ENCODE data around the gene CFAP53.

CFAP53 gene

GRCh38 chr18:50280707-50281294, 14.5 kb upstream of the CFAP53 start:
- H3K9ac ChIP-seq (ENCODE audit: low read length) = peak overlapping the region; percentile 81
- H3F3A ChIP-seq (ENCODE audit: insufficient read depth, low read length) = no peaks in the 10 kb centered on the region
- H3K9me2 ChIP-seq (replicated peaks; ENCODE audit: insufficient read depth, low read length) = no peaks in the 10 kb centered on the region
- peak overlapping the region; percentile 97 for H3K4me2 ChIP-seq (ENCODE audit: low read depth, low read length)
- H3K36me3 ChIP-seq (replicated peaks; ENCODE audit: insufficient read depth, low read length) = peaks cover 21% of the 10 kb centered on the region
- no peak for TF ChIP-seq EZH2phosphoT487 (IDR thresholded peaks at IDR 0.05; ENCODE audit: low read length)
- TF ChIP-seq CTCF (IDR thresholded peaks at IDR 0.05; ENCODE audit: low read length) = no peak
- no peak for TF ChIP-seq EZH2 (optimal IDR thresholded peaks at IDR 0.05; ENCODE audit: low read depth, low read length)
- H4K20me1 ChIP-seq (ENCODE audit: insufficient read depth, low read length) = no peaks in the 10 kb centered on the region
- peak overlapping the region; percentile 81 for H3K4me3 ChIP-seq (ENCODE audit: low read length)
- peak overlapping the region; percentile 96; the same call in 1 of the 2 replicates for H3K27ac ChIP-seq (ENCODE audit: low read length)
- no peaks in the 10 kb centered on the region for H3K27me3 ChIP-seq (replicated peaks; ENCODE audit: insufficient read depth, low read length)
- no peaks in the 10 kb centered on the region for H3K9me3 ChIP-seq (replicated peaks; ENCODE audit: insufficient read depth, low read length)
- peaks cover 19% of the 10 kb centered on the region for H3K4me1 ChIP-seq (ENCODE audit: low read length)
- peak overlapping the region; percentile 98 for H2AFZ ChIP-seq (ENCODE audit: low read length)
- no peak for DNase-seq
- H3K79me2 ChIP-seq (ENCODE audit: low read length) = peaks cover 57% of the 10 kb centered on the region

- H3K36me3 ChIP-seq (replicated peaks; ENCODE audit: insufficient read depth, low read length) = peaks cover 21% of the 10 kb centered on the region
- peaks cover 56% of the 10 kb centered on the region for H3K79me2 ChIP-seq (ENCODE audit: low read length)
- no peaks in the 10 kb centered on the region for H4K20me1 ChIP-seq (ENCODE audit: insufficient read depth, low read length)
- H3K9me2 ChIP-seq (replicated peaks; ENCODE audit: insufficient read depth, low read length) = no peaks in the 10 kb centered on the region
- H3K9me3 ChIP-seq (replicated peaks; ENCODE audit: insufficient read depth, low read length) = no peaks in the 10 kb centered on the region
- peak overlapping the region; percentile 81; the same call in 1 of the 2 replicates for H3K9ac ChIP-seq (ENCODE audit: low read length)
- TF ChIP-seq CTCF (IDR thresholded peaks at IDR 0.05; ENCODE audit: low read length) = no peak
- TF ChIP-seq EZH2 (optimal IDR thresholded peaks at IDR 0.05; ENCODE audit: low read depth, low read length) = no peak
- no peak for TF ChIP-seq EZH2phosphoT487 (IDR thresholded peaks at IDR 0.05; ENCODE audit: low read length)
- H2AFZ ChIP-seq (ENCODE audit: low read length) = no peak overlapping the region
- H3K4me2 ChIP-seq (ENCODE audit: low read depth, low read length) = peak overlapping the region; percentile 97
- no peak for DNase-seq
- H3K4me1 ChIP-seq (ENCODE audit: low read length) = peaks cover 19% of the 10 kb centered on the region
- no peaks in the 10 kb centered on the region for H3K27me3 ChIP-seq (replicated peaks; ENCODE audit: insufficient read depth, low read length)
- no peaks in the 10 kb centered on the region for H3F3A ChIP-seq (ENCODE audit: insufficient read depth, low read length)
- H3K4me3 ChIP-seq (ENCODE audit: low read length) = peak overlapping the region; percentile 81; the same call in 1 of the 2 replicates
- H3K27ac ChIP-seq (ENCODE audit: low read length) = no peak overlapping the region
Measured at GRCh38 chr18:50279752-50280151, 13.5 kb upstream of the CFAP53 start.

- Histone ChIP-seq H3K27me3 (replicated peaks; ENCODE audit: insufficient read depth, low read length) (no peaks in the 10 kb centered on the region), H3K27ac (ENCODE audit: low read length) (no peak overlapping the region), H3K9ac (ENCODE audit: low read length) (no peak overlapping the region), H3K4me3 (ENCODE audit: low read length) (no peak overlapping the region), H4K20me1 (ENCODE audit: insufficient read depth, low read length) (no peaks in the 10 kb centered on the region), H3F3A (ENCODE audit: insufficient read depth, low read length) (no peaks in the 10 kb centered on the region), H3K4me2 (ENCODE audit: low read depth, low read length) (no peak overlapping the region), H3K9me2 (replicated peaks; ENCODE audit: insufficient read depth, low read length) (no peaks in the 10 kb centered on the region), H3K79me2 (ENCODE audit: low read length) (peaks cover 56% of the 10 kb centered on the region), H3K4me1 (ENCODE audit: low read length) (peaks cover 19% of the 10 kb centered on the region), H3K9me3 (replicated peaks; ENCODE audit: insufficient read depth, low read length) (no peaks in the 10 kb centered on the region), H2AFZ (ENCODE audit: low read length) (no peak overlapping the region), H3K36me3 (replicated peaks; ENCODE audit: insufficient read depth, low read length) (peaks cover 25% of the 10 kb centered on the region)
- DNase-seq = no peak
- TF ChIP-seq EZH2 (optimal IDR thresholded peaks at IDR 0.05; ENCODE audit: low read depth, low read length) = no peak
- TF ChIP-seq CTCF (IDR thresholded peaks at IDR 0.05; ENCODE audit: low read length) = no peak
- TF ChIP-seq EZH2phosphoT487 (IDR thresholded peaks at IDR 0.05; ENCODE audit: low read length) = no peak
Measured at GRCh38 chr18:50277942-50278341, 11.6 kb upstream of the CFAP53 start.
